OCI-LY1 (cell line): ENCODE results near the gene ATP6V0E1.

Experiments
- CTCF ChIP-seq: fragments of 200-600 bp; sonication (generic), shearing (Covaris generic); IDR thresholded peaks from 2 replicates; pipeline ENCODE4 v1.5.1; 2017; ENCODE audit warnings: mild to moderate bottlenecking, antibody characterized with exemption, low read length, moderate library complexity, mixed read lengths
- EZH2 ChIP-seq: fragments of 200-600 bp; sonication (generic), shearing (Covaris generic); IDR thresholded peaks from 2 replicates; pipeline ENCODE4 v1.8.0; 2017; ENCODE audit warnings: borderline replicate concordance, mixed run types, mild to moderate bottlenecking, antibody characterized with exemption, low read length, moderate library complexity, mixed read lengths

- TF ChIP-seq EZH2 (no peak), CTCF (no peak)
These were observed 64.2 kb downstream of the ATP6V0E1 start for GRCh38 chr5:173047838-173048105.
